Neutrophil (primary cell): ENCODE data around the gene TCFL5.

ENCODE experiments used
- H3K27ac ChIP-seq: fragments of 200-600 bp; sonication (generic); 2 replicates; pipeline ENCODE4 v1.5.1; 2016; ENCODE audit warnings: mild to moderate bottlenecking, moderate library complexity
- H3K27me3 ChIP-seq: fragments of 200-600 bp; sonication (generic); 2 replicates; pipeline ENCODE4 v1.6.0; 2016; ENCODE audit warnings: mild to moderate bottlenecking
- H3K36me3 ChIP-seq: fragments of 200-600 bp; sonication (generic); 2 replicates; pipeline ENCODE4 v1.5.1; 2017
- H3K4me1 ChIP-seq, 2 experiments: fragments of 200-600 bp in 1 of 2; sonication (generic) in 1 of 2; 1 replicate in 1 of 2; 2 replicates in 1 of 2; pipeline versions ENCODE4 v1.5.1 to v1.6.1; 2013 to 2016; ENCODE audit warnings: low read depth in 1 of 2, low read length in 1 of 2, mild to moderate bottlenecking in 1 of 2, moderate library complexity in 1 of 2; ENCODE audit not compliant: control insufficient read depth in 1 of 2, insufficient read depth in 1 of 2
- H3K4me3 ChIP-seq, 2 experiments: fragments of 200-600 bp in 1 of 2; sonication (generic) in 1 of 2; 1 replicate in 1 of 2; 2 replicates in 1 of 2; pipeline ENCODE4 v1.5.1; 2013 to 2016; ENCODE audit warnings: low read depth in 1 of 2, low read length in 1 of 2, mild to moderate bottlenecking in 1 of 2, moderate library complexity in 1 of 2
- H3K9me3 ChIP-seq: fragments of 200-600 bp; sonication (generic); 2 replicates; pipeline ENCODE4 v1.5.1; 2016
- TF ChIP-seq, protein P1 (sequence below): fragments of 200-600 bp; sonication (generic); IDR thresholded peaks from 2 replicates; pipeline ENCODE4 v1.5.1; 2016; ENCODE audit warnings: antibody characterized with exemption

The TCFL5 gene

DNA sequence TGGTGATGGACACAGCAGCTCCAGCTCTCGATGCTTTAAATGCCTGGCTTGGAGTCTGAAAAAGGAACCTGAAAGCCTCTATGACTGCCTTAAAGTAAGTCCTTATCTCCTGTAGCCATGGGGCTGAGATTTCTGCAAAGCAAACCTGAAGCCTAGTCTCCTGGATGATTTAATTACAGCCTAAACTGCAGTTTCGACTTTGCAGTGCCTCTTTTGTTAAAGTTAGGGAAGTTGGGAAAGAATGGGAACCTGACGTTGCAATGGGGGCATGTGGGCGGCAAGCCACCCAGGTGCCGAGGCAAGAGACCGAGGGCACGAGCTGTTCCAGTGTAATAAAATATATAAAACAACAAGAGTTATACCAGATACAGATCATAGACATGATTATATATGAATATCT lies 11.7 kb upstream of the TCFL5 start:
- Histone ChIP-seq H3K4me1 (peaks cover 3 to 5% of the 10 kb centered on the region in 2 experiments), H3K36me3 (peaks cover 7% of the 10 kb centered on the region), H3K4me3 (no peak overlapping the region), H3K9me3 (no peaks in the 10 kb centered on the region), H3K27ac (no peak overlapping the region), H3K27me3 (peaks cover 47% of the 10 kb centered on the region)
- TF ChIP-seq, protein P1, sequence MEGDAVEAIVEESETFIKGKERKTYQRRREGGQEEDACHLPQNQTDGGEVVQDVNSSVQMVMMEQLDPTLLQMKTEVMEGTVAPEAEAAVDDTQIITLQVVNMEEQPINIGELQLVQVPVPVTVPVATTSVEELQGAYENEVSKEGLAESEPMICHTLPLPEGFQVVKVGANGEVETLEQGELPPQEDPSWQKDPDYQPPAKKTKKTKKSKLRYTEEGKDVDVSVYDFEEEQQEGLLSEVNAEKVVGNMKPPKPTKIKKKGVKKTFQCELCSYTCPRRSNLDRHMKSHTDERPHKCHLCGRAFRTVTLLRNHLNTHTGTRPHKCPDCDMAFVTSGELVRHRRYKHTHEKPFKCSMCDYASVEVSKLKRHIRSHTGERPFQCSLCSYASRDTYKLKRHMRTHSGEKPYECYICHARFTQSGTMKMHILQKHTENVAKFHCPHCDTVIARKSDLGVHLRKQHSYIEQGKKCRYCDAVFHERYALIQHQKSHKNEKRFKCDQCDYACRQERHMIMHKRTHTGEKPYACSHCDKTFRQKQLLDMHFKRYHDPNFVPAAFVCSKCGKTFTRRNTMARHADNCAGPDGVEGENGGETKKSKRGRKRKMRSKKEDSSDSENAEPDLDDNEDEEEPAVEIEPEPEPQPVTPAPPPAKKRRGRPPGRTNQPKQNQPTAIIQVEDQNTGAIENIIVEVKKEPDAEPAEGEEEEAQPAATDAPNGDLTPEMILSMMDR, result no peak

DNA sequence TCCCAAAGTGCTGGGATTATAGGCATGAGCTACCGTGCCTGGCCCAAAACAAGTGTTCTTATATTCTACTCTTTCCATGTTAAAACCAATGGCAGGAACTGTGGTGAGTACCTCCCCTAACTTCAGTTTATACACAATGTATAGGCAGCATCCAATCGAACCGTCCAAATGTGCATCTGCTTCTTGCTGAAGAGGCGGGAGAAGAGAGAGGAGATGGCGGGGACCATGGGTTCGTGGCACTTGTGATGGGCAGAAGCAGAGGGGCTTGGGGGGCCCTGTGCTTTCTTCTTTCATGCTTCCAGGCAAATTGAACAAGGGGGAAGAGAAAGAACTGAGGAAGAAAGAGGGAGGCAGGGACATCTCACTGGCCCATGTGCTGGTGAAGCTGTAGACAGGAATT lies 11.2 kb upstream of the TCFL5 start:
- Histone ChIP-seq H3K36me3 (peaks cover 7% of the 10 kb centered on the region), H3K27me3 (peaks cover 46% of the 10 kb centered on the region), H3K4me1 (peaks cover 3 to 5% of the 10 kb centered on the region in 2 experiments), H3K9me3 (no peaks in the 10 kb centered on the region), H3K4me3 (no peak overlapping the region), H3K27ac (no peak overlapping the region)
- TF ChIP-seq, protein P1, result no peak

DNA sequence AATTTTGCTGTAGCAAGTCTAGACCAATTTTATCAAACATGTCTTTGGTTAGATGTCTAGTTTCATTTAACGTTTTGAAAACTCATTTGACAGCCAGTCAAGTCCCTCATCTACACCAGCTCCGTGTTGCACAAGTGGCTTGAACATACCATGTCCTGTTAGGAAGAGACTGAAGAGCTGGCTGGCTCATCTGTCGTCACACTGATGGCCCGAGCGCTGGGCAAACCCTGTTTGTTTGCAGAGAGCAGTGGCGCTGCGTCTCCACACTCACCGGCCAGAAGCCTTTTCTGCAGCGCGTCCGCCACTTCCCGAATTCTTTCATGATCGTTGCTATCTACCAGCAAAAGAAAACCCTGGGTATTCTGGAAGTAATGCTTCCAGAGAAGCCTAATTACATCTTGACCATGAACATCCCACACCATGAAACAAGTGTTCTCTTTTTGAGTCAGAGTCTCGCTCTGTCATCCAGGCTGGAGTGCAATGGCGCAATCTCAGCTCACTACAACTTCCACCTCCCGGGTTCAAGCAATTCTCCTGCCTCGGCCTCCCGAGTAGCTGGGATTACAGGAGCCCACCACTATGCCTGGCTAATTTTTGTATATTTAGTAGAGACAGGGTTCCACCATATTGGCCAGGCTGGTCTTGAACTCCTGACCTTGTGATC lies 10.7 kb upstream of the TCFL5 start:
- Histone ChIP-seq H3K36me3 (peaks cover 6% of the 10 kb centered on the region), H3K4me1 (peaks cover 3 to 5% of the 10 kb centered on the region in 2 experiments), H3K9me3 (no peaks in the 10 kb centered on the region), H3K27me3 (peaks cover 42% of the 10 kb centered on the region), H3K27ac (no peak overlapping the region), H3K4me3 (no peak overlapping the region)
- TF ChIP-seq, protein P1, result no peak

DNA sequence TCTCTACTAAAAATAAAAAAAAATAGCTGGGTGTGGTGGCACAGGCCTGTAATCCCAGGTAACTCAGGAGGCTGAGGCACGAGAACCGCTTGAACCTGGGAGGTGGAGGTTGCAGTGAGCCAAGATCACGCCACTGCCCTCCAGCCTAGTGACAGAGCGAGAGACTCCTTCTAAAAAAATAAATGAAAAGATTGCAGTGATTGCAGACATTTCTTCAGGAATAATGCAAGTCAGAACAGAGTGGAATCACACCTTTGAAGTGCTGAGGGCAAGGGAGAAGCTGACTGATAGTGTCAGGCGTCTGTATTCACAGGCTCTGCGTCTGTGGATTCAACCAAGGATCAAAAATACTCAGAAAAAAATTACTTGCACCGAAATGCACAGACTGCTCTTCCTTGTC lies 2.6 kb upstream of the TCFL5 start:
- TF ChIP-seq, protein P1, result no peak
- Histone ChIP-seq H3K4me1 (peaks cover 9 to 18% of the 10 kb centered on the region in 2 experiments), H3K27ac (no peak overlapping the region), H3K36me3 (no peaks in the 10 kb centered on the region), H3K9me3 (no peaks in the 10 kb centered on the region), H3K4me3 (no peak overlapping the region), H3K27me3 (peaks cover 21% of the 10 kb centered on the region)

DNA sequence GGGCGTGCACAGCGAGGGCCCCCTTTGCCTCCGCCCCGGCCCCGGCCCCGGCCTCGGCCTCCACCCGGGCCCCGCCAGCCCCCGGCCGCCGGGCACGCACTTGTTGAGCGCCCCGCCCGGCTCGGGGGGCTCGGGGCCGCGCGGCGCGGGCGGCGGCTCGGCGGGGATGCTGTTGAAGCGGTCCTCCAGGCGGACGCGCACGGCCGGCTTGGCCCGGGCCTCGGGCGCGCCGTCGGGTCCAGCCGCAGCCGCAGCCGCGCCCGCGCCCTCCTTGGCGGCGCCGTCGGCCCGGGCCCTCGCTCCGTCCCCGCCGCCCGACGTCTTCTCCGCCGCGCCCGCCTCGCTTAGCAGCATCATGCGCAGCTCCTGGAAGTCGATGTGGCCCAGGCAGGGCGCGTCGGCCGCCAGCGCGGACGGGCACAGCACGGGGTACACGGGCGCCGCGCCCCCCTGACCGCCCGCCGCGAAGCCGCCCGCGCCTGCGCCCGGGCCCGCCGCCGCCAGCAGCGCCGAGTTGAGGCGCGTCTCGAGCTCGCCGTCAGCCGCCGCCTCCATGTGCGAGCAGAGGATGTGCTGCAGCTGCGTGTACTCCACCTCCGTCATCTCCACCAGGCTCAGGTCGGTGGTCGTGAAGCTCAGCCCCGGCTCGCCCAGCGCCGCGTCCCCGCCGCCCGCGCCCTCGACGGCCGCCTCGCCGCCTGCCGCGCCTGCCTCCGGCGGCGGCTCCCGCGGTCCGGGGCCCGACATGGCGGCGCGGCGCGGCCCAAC lies 514 bp downstream of the TCFL5 start:
- Histone ChIP-seq H3K27ac (peak overlapping the region; percentile 13), H3K36me3 (peaks cover 7% of the 10 kb centered on the region), H3K9me3 (no peaks in the 10 kb centered on the region), H3K27me3 (peaks cover 25% of the 10 kb centered on the region), H3K4me3 (peak overlapping the region; percentile 52 to 66), H3K4me1 (peaks cover 9 to 18% of the 10 kb centered on the region in 2 experiments)
- TF ChIP-seq, protein P1, result no peak
